ENCODE results near the gene TBC1D9B. TPM values are rescaled to one million over a fixed set of nuclear protein-coding genes. Genes with fewer than 3 reads are reported as not detected.

TBC1D9B gene
- total and polyA plus RNA-seq, 2 of the 13 experiments (the other 11 are each of a cell fraction or from before 2014, with no cell fraction given), result 35.0 to 50.0 TPM

GRCh38 chr5:179858586-179859427, 48.9 kb downstream of the TBC1D9B start, which contains the start of gene MRNIP (continued):
- TF ChIP-seq, protein P1, sequence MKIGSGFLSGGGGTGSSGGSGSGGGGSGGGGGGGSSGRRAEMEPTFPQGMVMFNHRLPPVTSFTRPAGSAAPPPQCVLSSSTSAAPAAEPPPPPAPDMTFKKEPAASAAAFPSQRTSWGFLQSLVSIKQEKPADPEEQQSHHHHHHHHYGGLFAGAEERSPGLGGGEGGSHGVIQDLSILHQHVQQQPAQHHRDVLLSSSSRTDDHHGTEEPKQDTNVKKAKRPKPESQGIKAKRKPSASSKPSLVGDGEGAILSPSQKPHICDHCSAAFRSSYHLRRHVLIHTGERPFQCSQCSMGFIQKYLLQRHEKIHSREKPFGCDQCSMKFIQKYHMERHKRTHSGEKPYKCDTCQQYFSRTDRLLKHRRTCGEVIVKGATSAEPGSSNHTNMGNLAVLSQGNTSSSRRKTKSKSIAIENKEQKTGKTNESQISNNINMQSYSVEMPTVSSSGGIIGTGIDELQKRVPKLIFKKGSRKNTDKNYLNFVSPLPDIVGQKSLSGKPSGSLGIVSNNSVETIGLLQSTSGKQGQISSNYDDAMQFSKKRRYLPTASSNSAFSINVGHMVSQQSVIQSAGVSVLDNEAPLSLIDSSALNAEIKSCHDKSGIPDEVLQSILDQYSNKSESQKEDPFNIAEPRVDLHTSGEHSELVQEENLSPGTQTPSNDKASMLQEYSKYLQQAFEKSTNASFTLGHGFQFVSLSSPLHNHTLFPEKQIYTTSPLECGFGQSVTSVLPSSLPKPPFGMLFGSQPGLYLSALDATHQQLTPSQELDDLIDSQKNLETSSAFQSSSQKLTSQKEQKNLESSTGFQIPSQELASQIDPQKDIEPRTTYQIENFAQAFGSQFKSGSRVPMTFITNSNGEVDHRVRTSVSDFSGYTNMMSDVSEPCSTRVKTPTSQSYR (CRISPR knock-in tag; IDR thresholded peaks at IDR 0.05; ENCODE audit: borderline replicate concordance), result peak; percentile 4; the same call in 1 of the 2 replicates
- no peak for TF ChIP-seq SIX1 (CRISPR knock-in tag; IDR thresholded peaks at IDR 0.05; ENCODE audit: borderline replicate concordance)
- TF ChIP-seq ZFP90 (CRISPR knock-in tag; IDR thresholded peaks at IDR 0.05; ENCODE audit: borderline replicate concordance), result peak; percentile 94; the same call in 1 of the 2 replicates
- TF ChIP-seq CENPT (CRISPR knock-in tag; IDR thresholded peaks at IDR 0.05; ENCODE audit: low read depth), result 0 out of 2 replicates have a peak, but pooled peaks have one; percentile 8
- peak; percentile 41; the same call in 1 of the 2 replicates for TF ChIP-seq ISL2 (CRISPR knock-in tag; IDR thresholded peaks at IDR 0.05)
- TF ChIP-seq MTA3 (CRISPR knock-in tag; IDR thresholded peaks at IDR 0.05), result no peak
- TF ChIP-seq ZNF354B (CRISPR knock-in tag; IDR thresholded peaks at IDR 0.05), result peak; percentile 83
- no peak for TF ChIP-seq ZNF256 (CRISPR knock-in tag; conservative IDR thresholded peaks at IDR 0.05)
- peak; percentile 3; the same call in 1 of the 2 replicates for TF ChIP-seq ZNF670 (CRISPR knock-in tag; IDR thresholded peaks at IDR 0.05; ENCODE audit: borderline replicate concordance)
- no peak for TF ChIP-seq ZBTB33 (CRISPR knock-in tag; IDR thresholded peaks at IDR 0.05)
- no peak for TF ChIP-seq SMARCE1 (IDR thresholded peaks at IDR 0.05; ENCODE audit: borderline replicate concordance)
- peak; percentile 91 for TF ChIP-seq SRSF1 (optimal IDR thresholded peaks at IDR 0.05; ENCODE audit: low read depth, low read length)
- TF ChIP-seq TRAFD1 (CRISPR knock-in tag; IDR thresholded peaks at IDR 0.05; ENCODE audit: borderline replicate concordance), result peak; percentile 69; the same call in 1 of the 2 replicates
- no peak for TF ChIP-seq TRIM22 (IDR thresholded peaks at IDR 0.05)
- peak; percentile 65 for TF ChIP-seq HNF4A (CRISPR knock-in tag; IDR thresholded peaks at IDR 0.05)
- TF ChIP-seq NAIF1 (CRISPR knock-in tag; IDR thresholded peaks at IDR 0.05; ENCODE audit: borderline replicate concordance), result peak; percentile 79; the same call in 1 of the 2 replicates
- TF ChIP-seq ZNF589 (CRISPR knock-in tag; conservative IDR thresholded peaks at IDR 0.05), result no peak; the same call in 1 of the 2 replicates
- peak; percentile 79 for TF ChIP-seq CBX1 (IDR thresholded peaks at IDR 0.05; ENCODE audit: low read depth)
- TF ChIP-seq ETV6 (CRISPR knock-in tag; conservative IDR thresholded peaks at IDR 0.05), result no peak; the same call in 1 of the 2 replicates
- peak; percentile 73; the same call in 1 of the 2 replicates for TF ChIP-seq ZNF788 (CRISPR knock-in tag; IDR thresholded peaks at IDR 0.05; ENCODE audit: borderline replicate concordance)
- TF ChIP-seq SP4 (CRISPR knock-in tag; IDR thresholded peaks at IDR 0.05), result peak; percentile 94

All from HepG2 (cell line).